RPMI8226 (cell line): Measurements from ENCODE around the gene HTR3A.

ENCODE experiments used
- DNase-seq: peaks from one replicate; pipeline ENCODE4 v3.0.0-alpha.2; 2015

Gene HTR3A

GRCh38 chr11:114025329-114025907 lies 50.5 kb downstream of the HTR3A start:
- DNase-seq, result no peak

GRCh38 chr11:114026355-114026754 lies 51.4 kb downstream of the HTR3A start:
- DNase-seq, result peak; percentile 66

GRCh38 chr11:114027391-114027790 lies 52.5 kb downstream of the HTR3A start:
- no peak for DNase-seq

GRCh38 chr11:114027926-114028325 lies 53.0 kb downstream of the HTR3A start:
- no peak for DNase-seq

GRCh38 chr11:114031246-114031966 lies 56.5 kb downstream of the HTR3A start:
- no peak for DNase-seq

GRCh38 chr11:114031967-114032320 lies 57.0 kb downstream of the HTR3A start:
- no peak for DNase-seq

GRCh38 chr11:114033066-114033465 lies 58.2 kb downstream of the HTR3A start:
- no peak for DNase-seq

- no peak for DNase-seq
Observed at GRCh38 chr11:114033572-114033971, 58.7 kb downstream of the HTR3A start.

GRCh38 chr11:114034956-114035355 lies 60.0 kb downstream of the HTR3A start:
- DNase-seq, result no peak

- DNase-seq, result peak; percentile 73
Observed at GRCh38 chr11:114036147-114036811, 61.4 kb downstream of the HTR3A start.

- DNase-seq, result no peak
Observed at GRCh38 chr11:114036958-114037357, 62.0 kb downstream of the HTR3A start.

- no peak for DNase-seq
Observed at GRCh38 chr11:114039551-114039950, 64.6 kb downstream of the HTR3A start.
